Gastrocnemius medialis (tissue), 4 donors: Measurements from ENCODE around the gene P2RX4. TPM values are rescaled to one million over a fixed set of nuclear protein-coding genes. Genes with fewer than 3 reads are reported as not detected.

Experiments
- ATAC-seq, 2 donors: fragments of 150-250 bp; one replicate each; pipeline ENCODE4 v1.9.1; 2016
- DNase-seq, 2 donors: peaks; one replicate each; pipeline ENCODE4 v3.0.0-alpha.2; 2019
- H3K27ac ChIP-seq, 4 donors: fragments of 200-600 bp; sonication (generic); 1 replicate in 1 of 4; 2 replicates in 3 of 4; pipeline ENCODE4 v1.5.1; 2016 to 2018; ENCODE audit warnings: mild to moderate bottlenecking in 2 of 4, moderate library complexity in 1 of 4
- H3K27me3 ChIP-seq, 3 donors: fragments of 200-600 bp; sonication (generic) in 2 of 3; 1 replicate in 1 of 3; 2 replicates in 2 of 3; pipeline versions ENCODE4 v1.5.1 to v1.6.0; 2016 to 2019; ENCODE audit warnings: mild to moderate bottlenecking in 1 of 3, moderate library complexity in 1 of 3
- H3K36me3 ChIP-seq, 2 donors: fragments of 200-600 bp; sonication (generic) in 1 of 2; one replicate each; pipeline ENCODE4 v1.5.1; 2017 to 2018
- H3K4me1 ChIP-seq, 2 donors: fragments of 200-600 bp; sonication (generic) in 1 of 2; one replicate each; pipeline ENCODE4 v1.5.1; 2016 to 2017; ENCODE audit warnings: mild to moderate bottlenecking in 2 of 2
- H3K4me3 ChIP-seq, 4 donors: fragments of 200-600 bp; sonication (generic) in 3 of 4; 1 replicate in 1 of 4; 2 replicates in 3 of 4; pipeline ENCODE4 v1.5.1; 2016 to 2019; ENCODE audit warnings: mild to moderate bottlenecking in 2 of 4
- H3K9me3 ChIP-seq, 3 donors: fragments of 200-600 bp; sonication (generic) in 2 of 3; 1 replicate in 1 of 3; 2 replicates in 2 of 3; pipeline ENCODE4 v1.5.1; 2016 to 2019
- POLR2A ChIP-seq, 2 donors: fragments of 450-650 bp; IDR thresholded peaks; one replicate each; pipeline ENCODE4 v1.6.1; 2017; ENCODE audit warnings: antibody characterized with exemption in 2 of 2, mild to moderate bottlenecking in 2 of 2, moderate library complexity in 2 of 2
- in situ Hi-C, 4 donors: fragments of 200-750 bp; cut with MboI; loops; one replicate each; pipeline versions ENCODE4 v1.15.0 to v1.8.0; 2017; ENCODE audit warnings: low sequenced_read_pairs in 4 of 4
- intact Hi-C: fragments of 100-400 bp; cut with DNase I; formaldehyde crosslinking; loops from one replicate; pipeline ENCODE4 v1.15.1; 2023; ENCODE audit warnings: low total_unique reads
- total RNA-seq, 4 donors: library from RNA; depleted of rRNA; stranded (reverse); fragments of >200 nt; gene quantifications; one replicate each; pipeline versions ENCODE4 v1.1.0 to v1.2.3, GENCODE V29; 2016
- TF ChIP-seq, protein P1 (sequence below), 5 experiments: fragments of 450-650 bp in 3 of 5; fragments of 200-600 bp in 2 of 5; sonication (generic) in 2 of 5; IDR thresholded peaks in 4 of 5; conservative IDR thresholded peaks in 1 of 5; 1 replicate in 4 of 5; 2 replicates in 1 of 5; pipeline ENCODE4 v1.5.1; 2016 to 2019; ENCODE audit warnings: antibody characterized with exemption in 5 of 5, mild to moderate bottlenecking in 3 of 5, moderate library complexity in 3 of 5

P2RX4 gene
- total RNA-seq, 4 donors from 2014 or later, result 3.9 to 7.9 (median 6.1) TPM

DNA sequence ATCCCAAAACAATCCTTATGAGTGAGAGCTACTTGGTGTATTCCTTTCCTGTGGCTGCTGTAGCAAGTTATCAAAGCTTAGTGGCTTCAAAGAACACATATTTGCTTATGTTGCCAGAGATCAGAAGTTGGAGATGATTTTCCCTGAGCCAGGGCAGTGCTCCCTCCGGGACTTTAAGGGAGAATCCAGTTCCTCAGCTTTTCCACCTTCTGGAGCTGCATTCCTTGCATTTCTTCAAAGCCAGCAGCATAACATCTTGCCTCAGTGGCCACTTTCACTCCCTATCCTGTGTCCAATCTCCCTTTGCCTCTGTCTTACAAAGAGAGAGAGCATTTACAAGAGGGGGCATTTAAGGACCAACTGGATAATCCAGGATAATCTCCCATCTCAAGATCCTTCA is 43.6 kb upstream of the P2RX4 start:
- ATAC-seq (no peak), DNase-seq (no peak)
- no peaks in the 10 kb centered on the region for H3K27me3 ChIP-seq
- intact Hi-C loops (no loop called here), in situ Hi-C loops (no loop called here)
- H3K27ac ChIP-seq, result no peak overlapping the region
- H3K4me3 ChIP-seq, result no peak overlapping the region
- H3K9me3 ChIP-seq, result no peaks in the 10 kb centered on the region
- no peaks in the 10 kb centered on the region for H3K4me1 ChIP-seq
- no peak for TF ChIP-seq POLR2A (IDR thresholded peaks at IDR 0.05)
- TF ChIP-seq, protein P1, sequence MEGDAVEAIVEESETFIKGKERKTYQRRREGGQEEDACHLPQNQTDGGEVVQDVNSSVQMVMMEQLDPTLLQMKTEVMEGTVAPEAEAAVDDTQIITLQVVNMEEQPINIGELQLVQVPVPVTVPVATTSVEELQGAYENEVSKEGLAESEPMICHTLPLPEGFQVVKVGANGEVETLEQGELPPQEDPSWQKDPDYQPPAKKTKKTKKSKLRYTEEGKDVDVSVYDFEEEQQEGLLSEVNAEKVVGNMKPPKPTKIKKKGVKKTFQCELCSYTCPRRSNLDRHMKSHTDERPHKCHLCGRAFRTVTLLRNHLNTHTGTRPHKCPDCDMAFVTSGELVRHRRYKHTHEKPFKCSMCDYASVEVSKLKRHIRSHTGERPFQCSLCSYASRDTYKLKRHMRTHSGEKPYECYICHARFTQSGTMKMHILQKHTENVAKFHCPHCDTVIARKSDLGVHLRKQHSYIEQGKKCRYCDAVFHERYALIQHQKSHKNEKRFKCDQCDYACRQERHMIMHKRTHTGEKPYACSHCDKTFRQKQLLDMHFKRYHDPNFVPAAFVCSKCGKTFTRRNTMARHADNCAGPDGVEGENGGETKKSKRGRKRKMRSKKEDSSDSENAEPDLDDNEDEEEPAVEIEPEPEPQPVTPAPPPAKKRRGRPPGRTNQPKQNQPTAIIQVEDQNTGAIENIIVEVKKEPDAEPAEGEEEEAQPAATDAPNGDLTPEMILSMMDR (IDR thresholded peaks at IDR 0.05 in 4 of 5, conservative IDR thresholded peaks at IDR 0.05 in 1 of 5), result no peak
- H3K36me3 ChIP-seq, result no peaks in the 10 kb centered on the region

DNA sequence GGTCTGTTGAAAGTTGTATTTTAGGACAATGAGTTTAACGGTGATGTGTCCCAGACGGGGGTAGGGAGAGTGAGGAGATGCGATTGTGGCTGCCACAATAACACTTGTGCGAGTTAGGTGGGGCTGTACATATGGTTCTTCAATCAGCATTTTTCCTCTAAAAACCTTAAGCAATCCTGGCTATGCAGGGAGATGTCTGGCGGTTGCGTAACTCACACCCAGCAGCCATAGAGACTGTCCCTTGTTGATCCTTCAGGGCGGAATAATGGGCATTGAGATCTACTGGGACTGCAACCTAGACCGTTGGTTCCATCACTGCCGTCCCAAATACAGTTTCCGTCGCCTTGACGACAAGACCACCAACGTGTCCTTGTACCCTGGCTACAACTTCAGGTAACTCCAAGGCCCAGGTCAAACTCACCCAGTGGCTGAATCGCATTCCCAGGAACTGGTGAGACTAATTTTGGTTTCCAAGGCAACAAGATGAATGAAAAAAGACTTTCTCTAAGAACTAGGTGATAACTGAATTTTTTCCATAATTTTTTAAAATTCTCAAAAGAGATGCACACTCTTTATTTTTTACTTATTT is 42.6 kb upstream of the P2RX4 start:
- H3K27ac ChIP-seq, result no peak overlapping the region
- in situ Hi-C loops, result no loop called here
- no peaks in the 10 kb centered on the region for H3K27me3 ChIP-seq
- H3K9me3 ChIP-seq, result no peaks in the 10 kb centered on the region
- H3K4me1 ChIP-seq, result no peaks in the 10 kb centered on the region
- no peaks in the 10 kb centered on the region for H3K36me3 ChIP-seq
- intact Hi-C loops, result no loop called here
- no peak overlapping the region for H3K4me3 ChIP-seq
- DNase-seq, result peak in 1 of 2 donors; percentile 28
- no peak for TF ChIP-seq POLR2A (IDR thresholded peaks at IDR 0.05)
- TF ChIP-seq, protein P1 (IDR thresholded peaks at IDR 0.05 in 4 of 5, conservative IDR thresholded peaks at IDR 0.05 in 1 of 5), result no peak
- peak in 1 of 2 donors; percentile 36 for ATAC-seq

DNA sequence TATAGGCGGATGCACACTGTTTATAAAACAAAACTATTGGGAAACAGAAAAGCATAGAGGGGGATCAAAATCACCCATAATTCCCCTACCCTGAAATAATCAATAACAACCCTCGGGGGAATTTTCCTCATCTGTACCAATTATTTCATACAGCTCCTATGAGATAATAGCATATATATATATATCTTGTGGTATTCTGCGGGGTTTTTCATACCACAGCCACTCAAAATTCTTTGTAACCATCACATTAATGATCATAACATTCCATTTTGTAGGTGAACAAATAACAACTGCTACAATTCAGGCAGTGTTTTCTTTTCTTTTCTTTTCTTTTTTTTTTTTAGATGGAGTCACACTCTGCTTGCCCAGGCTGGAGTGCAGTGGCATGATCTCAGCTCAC is 42.0 kb upstream of the P2RX4 start:
- ATAC-seq, result no peak

DNA sequence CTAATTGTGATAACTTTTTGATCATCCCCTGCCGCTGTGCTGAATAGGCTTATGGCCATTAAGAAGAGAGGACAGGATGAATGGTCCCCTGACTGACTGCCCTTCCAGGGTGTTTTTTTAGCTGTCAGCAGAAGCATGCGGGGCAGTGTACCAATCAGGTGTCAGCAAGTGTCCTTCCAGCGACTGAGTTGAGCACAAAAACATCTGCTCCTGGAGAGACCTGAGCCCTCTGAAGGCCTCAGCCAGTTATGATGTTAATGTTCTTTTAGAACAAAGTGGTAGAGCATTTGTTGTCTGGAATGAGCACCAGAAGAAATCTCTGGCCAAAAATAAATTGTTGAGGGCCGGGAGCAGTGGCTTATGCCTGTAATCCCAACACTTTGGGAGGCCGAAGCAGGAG is 39.8 kb upstream of the P2RX4 start:
- DNase-seq (no peak), ATAC-seq (no peak)
- no peak for TF ChIP-seq POLR2A (IDR thresholded peaks at IDR 0.05)
- TF ChIP-seq, protein P1 (IDR thresholded peaks at IDR 0.05 in 4 of 5, conservative IDR thresholded peaks at IDR 0.05 in 1 of 5), result no peak
- in situ Hi-C loops, result no loop called here
- H3K4me3 ChIP-seq, result no peak overlapping the region
- intact Hi-C loops, result no loop called here
- H3K9me3 ChIP-seq, result no peaks in the 10 kb centered on the region
- H3K27ac ChIP-seq, result no peak overlapping the region
- H3K36me3 ChIP-seq, result no peaks in the 10 kb centered on the region
- no peaks in the 10 kb centered on the region for H3K27me3 ChIP-seq
- H3K4me1 ChIP-seq, result no peaks in the 10 kb centered on the region

More for the DNA sequence above, 42.0 kb upstream of the P2RX4 start:
- Histone ChIP-seq H3K4me1 (no peaks in the 10 kb centered on the region), H3K9me3 (no peaks in the 10 kb centered on the region), H3K36me3 (no peaks in the 10 kb centered on the region), H3K4me3 (no peak overlapping the region), H3K27me3 (no peaks in the 10 kb centered on the region), H3K27ac (no peak overlapping the region)
- no peak for DNase-seq
- in situ Hi-C loops (no loop called here), intact Hi-C loops (no loop called here)
- TF ChIP-seq, protein P1 (IDR thresholded peaks at IDR 0.05 in 4 of 5, conservative IDR thresholded peaks at IDR 0.05 in 1 of 5), result no peak
- no peak for TF ChIP-seq POLR2A (IDR thresholded peaks at IDR 0.05)
